GM23338 (cell line): ENCODE data around the gene C4orf51. TPM values are rescaled to one million over a fixed set of nuclear protein-coding genes. Genes with fewer than 3 reads are reported as not detected.

ENCODE experiments used
- ATAC-seq: fragments of 200-7000 bp; cut with Tn5 transposase; 3 replicates; pipeline ENCODE4 v1.9.1; 2020
- DNase-seq: peaks from one replicate; pipeline ENCODE4 v3.0.0-alpha.2; 2015; ENCODE audit warnings: low spot score
- H2AFZ ChIP-seq: fragments of 200-600 bp; sonication (generic); 2 replicates; pipeline ENCODE4 v1.8.0; 2016; ENCODE audit warnings: antibody characterized with exemption, mild to moderate bottlenecking, moderate library complexity
- H3F3A ChIP-seq: fragments of 200-600 bp; sonication (generic); replicated peaks from 2 replicates; pipeline ENCODE4 v1.8.0; 2017; ENCODE audit warnings: antibody characterized with exemption, mixed run types, low read depth
- H3K27ac ChIP-seq: fragments of 200-600 bp; sonication (generic); 2 replicates; pipeline ENCODE4 v1.6.1; 2016; ENCODE audit warnings: low read depth
- H3K27me3 ChIP-seq: fragments of 200-600 bp; sonication (generic); 2 replicates; pipeline ENCODE4 v1.8.0; 2016; ENCODE audit warnings: mild to moderate bottlenecking, mixed run types, moderate library complexity; ENCODE audit not compliant: insufficient read depth
- H3K36me3 ChIP-seq: fragments of 200-600 bp; sonication (generic); 2 replicates; pipeline ENCODE4 v1.8.0; 2016; ENCODE audit warnings: mild to moderate bottlenecking; ENCODE audit not compliant: insufficient read depth
- H3K4me1 ChIP-seq: fragments of 200-600 bp; sonication (generic); 2 replicates; pipeline ENCODE4 v1.8.0; 2016; ENCODE audit warnings: mild to moderate bottlenecking, moderate library complexity; ENCODE audit not compliant: insufficient read depth
- H3K4me2 ChIP-seq: fragments of 200-600 bp; sonication (generic); 2 replicates; pipeline ENCODE4 v1.7.1; 2017; ENCODE audit warnings: mixed run types
- H3K4me3 ChIP-seq: fragments of 200-600 bp; sonication (generic); 2 replicates; pipeline ENCODE4 v1.6.1; 2016; ENCODE audit warnings: mixed run types
- H3K79me2 ChIP-seq: fragments of 200-600 bp; sonication (generic); replicated peaks from 2 replicates; pipeline ENCODE4 v1.8.0; 2017; ENCODE audit warnings: mild to moderate bottlenecking; ENCODE audit not compliant: insufficient read depth
- H3K9me2 ChIP-seq: fragments of 200-600 bp; sonication (generic); 2 replicates; pipeline ENCODE4 v1.8.0; 2017; ENCODE audit not compliant: insufficient read depth
- H4K20me1 ChIP-seq: fragments of 200-600 bp; sonication (generic); replicated peaks from 2 replicates; pipeline ENCODE4 v1.8.0; 2017; ENCODE audit warnings: mild to moderate bottlenecking; ENCODE audit not compliant: insufficient read depth
- H3K27ac Mint-ChIP-seq: 2 replicates; pipeline ENCODE4 v1.8.0; 2020; ENCODE audit warnings: inconsistent platforms, mild to moderate bottlenecking, moderate library complexity, mixed read lengths
- H3K27me3 Mint-ChIP-seq: 3 replicates; pipeline ENCODE4 v1.8.0; 2022; ENCODE audit warnings: low read depth, mild to moderate bottlenecking, moderate library complexity, mixed read lengths, inconsistent platforms; ENCODE audit not compliant: insufficient read depth, poor library complexity
- H3K36me3 Mint-ChIP-seq: 3 replicates; pipeline ENCODE4 v1.8.0; 2021; ENCODE audit warnings: low read depth, mild to moderate bottlenecking, inconsistent platforms, moderate library complexity, mixed read lengths
- H3K4me1 Mint-ChIP-seq: 3 replicates; pipeline ENCODE4 v1.8.0; 2020; ENCODE audit warnings: mild to moderate bottlenecking, inconsistent platforms, mixed read lengths
- H3K4me3 Mint-ChIP-seq: 3 replicates; pipeline ENCODE4 v1.8.0; 2021; ENCODE audit warnings: moderate library complexity, mild to moderate bottlenecking, inconsistent platforms, mixed read lengths
- H3K9me3 Mint-ChIP-seq: 3 replicates; pipeline ENCODE4 v1.8.0; 2020; ENCODE audit warnings: moderate library complexity, mild to moderate bottlenecking, inconsistent platforms, mixed read lengths
- EZH2phosphoT487 ChIP-seq: fragments of 200-600 bp; sonication (generic); IDR thresholded peaks from one replicate; pipeline ENCODE4 v1.8.1; 2018; ENCODE audit warnings: antibody characterized with exemption; ENCODE audit not compliant: unreplicated experiment
- NANOG ChIP-seq: IDR thresholded peaks from 2 replicates; pipeline ENCODE4 v1.6.1; 2016; ENCODE audit warnings: antibody characterized with exemption, borderline replicate concordance
- STAT1 ChIP-seq: IDR thresholded peaks from one replicate; pipeline ENCODE4 v1.6.1; 2016; ENCODE audit warnings: antibody characterized with exemption; ENCODE audit not compliant: unreplicated experiment
- ZNF114 ChIP-seq: fragments of 250-450 bp; sonication (Bioruptor Pico); IDR thresholded peaks from 2 replicates; pipeline ENCODE4 v1.5.0; 2020; ENCODE audit warnings: mild to moderate bottlenecking, moderate library complexity
- ZNF331 ChIP-seq: fragments of 250-450 bp; sonication (Bioruptor Pico); IDR thresholded peaks from 2 replicates; pipeline ENCODE4 v1.5.0; 2020; ENCODE audit warnings: low read depth, mild to moderate bottlenecking, moderate library complexity
- polyA plus RNA-seq: library from polyadenylated mRNA; unstranded; fragments of >200 nt; fragmentation: Nextera tagmentation; extraction: Ambion mirVana; gene quantifications from 2 replicates; pipeline ENCODE4 v1.2.1, GENCODE V29; 2016
- total RNA-seq: library from RNA; depleted of rRNA; stranded (reverse); fragments of >200 nt; shearing (Covaris generic); gene quantifications from 2 replicates; pipeline ENCODE4 v1.2.3, GENCODE V29; 2014
- TF ChIP-seq, protein P1 (sequence below): IDR thresholded peaks from 2 replicates; pipeline ENCODE4 v1.6.1; 2016; ENCODE audit warnings: antibody characterized with exemption
- TF ChIP-seq, protein P2 (sequence below): IDR thresholded peaks from one replicate; pipeline ENCODE4 v1.6.1; 2018; ENCODE audit warnings: antibody characterized with exemption; ENCODE audit not compliant: unreplicated experiment

C4orf51 gene
- total and polyA plus RNA-seq, 2 experiments from 2014 or later: not detected

GRCh38 chr4:145663194-145663593 lies 16.8 kb upstream of the C4orf51 start:
- Histone ChIP-seq H3K79me2 (no peaks in the 10 kb centered on the region), H3K36me3 (0 out of 2 replicates have a peak, but pooled peaks cover 4% of the 10 kb centered on the region), H3F3A (no peaks in the 10 kb centered on the region), H3K4me1 (no peaks in the 10 kb centered on the region), H2AFZ (no peak overlapping the region), H3K4me3 (no peak overlapping the region), H3K4me2 (no peak overlapping the region), H3K27me3 (no peaks in the 10 kb centered on the region), H3K9me2 (0 out of 2 replicates have a peak, but pooled peaks cover 2% of the 10 kb centered on the region), H3K27ac (no peak overlapping the region), H4K20me1 (no peaks in the 10 kb centered on the region)
- Mint-ChIP-seq H3K9me3 (no peaks in the 10 kb centered on the region), H3K4me3 (no peak overlapping the region), H3K27ac (no peak overlapping the region), H3K27me3 (no peaks in the 10 kb centered on the region), H3K4me1 (no peaks in the 10 kb centered on the region), H3K36me3 (peaks cover 3% of the 10 kb centered on the region; the same call in 1 of the 3 replicates)
- no peak for TF ChIP-seq ZNF114
- TF ChIP-seq, protein P1, sequence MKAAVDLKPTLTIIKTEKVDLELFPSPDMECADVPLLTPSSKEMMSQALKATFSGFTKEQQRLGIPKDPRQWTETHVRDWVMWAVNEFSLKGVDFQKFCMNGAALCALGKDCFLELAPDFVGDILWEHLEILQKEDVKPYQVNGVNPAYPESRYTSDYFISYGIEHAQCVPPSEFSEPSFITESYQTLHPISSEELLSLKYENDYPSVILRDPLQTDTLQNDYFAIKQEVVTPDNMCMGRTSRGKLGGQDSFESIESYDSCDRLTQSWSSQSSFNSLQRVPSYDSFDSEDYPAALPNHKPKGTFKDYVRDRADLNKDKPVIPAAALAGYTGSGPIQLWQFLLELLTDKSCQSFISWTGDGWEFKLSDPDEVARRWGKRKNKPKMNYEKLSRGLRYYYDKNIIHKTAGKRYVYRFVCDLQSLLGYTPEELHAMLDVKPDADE: no peak
- TF ChIP-seq NANOG: no peak
- TF ChIP-seq, protein P2, sequence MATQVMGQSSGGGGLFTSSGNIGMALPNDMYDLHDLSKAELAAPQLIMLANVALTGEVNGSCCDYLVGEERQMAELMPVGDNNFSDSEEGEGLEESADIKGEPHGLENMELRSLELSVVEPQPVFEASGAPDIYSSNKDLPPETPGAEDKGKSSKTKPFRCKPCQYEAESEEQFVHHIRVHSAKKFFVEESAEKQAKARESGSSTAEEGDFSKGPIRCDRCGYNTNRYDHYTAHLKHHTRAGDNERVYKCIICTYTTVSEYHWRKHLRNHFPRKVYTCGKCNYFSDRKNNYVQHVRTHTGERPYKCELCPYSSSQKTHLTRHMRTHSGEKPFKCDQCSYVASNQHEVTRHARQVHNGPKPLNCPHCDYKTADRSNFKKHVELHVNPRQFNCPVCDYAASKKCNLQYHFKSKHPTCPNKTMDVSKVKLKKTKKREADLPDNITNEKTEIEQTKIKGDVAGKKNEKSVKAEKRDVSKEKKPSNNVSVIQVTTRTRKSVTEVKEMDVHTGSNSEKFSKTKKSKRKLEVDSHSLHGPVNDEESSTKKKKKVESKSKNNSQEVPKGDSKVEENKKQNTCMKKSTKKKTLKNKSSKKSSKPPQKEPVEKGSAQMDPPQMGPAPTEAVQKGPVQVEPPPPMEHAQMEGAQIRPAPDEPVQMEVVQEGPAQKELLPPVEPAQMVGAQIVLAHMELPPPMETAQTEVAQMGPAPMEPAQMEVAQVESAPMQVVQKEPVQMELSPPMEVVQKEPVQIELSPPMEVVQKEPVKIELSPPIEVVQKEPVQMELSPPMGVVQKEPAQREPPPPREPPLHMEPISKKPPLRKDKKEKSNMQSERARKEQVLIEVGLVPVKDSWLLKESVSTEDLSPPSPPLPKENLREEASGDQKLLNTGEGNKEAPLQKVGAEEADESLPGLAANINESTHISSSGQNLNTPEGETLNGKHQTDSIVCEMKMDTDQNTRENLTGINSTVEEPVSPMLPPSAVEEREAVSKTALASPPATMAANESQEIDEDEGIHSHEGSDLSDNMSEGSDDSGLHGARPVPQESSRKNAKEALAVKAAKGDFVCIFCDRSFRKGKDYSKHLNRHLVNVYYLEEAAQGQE: no peak
- no peak for TF ChIP-seq ZNF331 (CRISPR knock-in tag)
- TF ChIP-seq STAT1: no peak
- no peak for TF ChIP-seq EZH2phosphoT487
- ATAC-seq: no peak
- no peak for DNase-seq

DNA sequence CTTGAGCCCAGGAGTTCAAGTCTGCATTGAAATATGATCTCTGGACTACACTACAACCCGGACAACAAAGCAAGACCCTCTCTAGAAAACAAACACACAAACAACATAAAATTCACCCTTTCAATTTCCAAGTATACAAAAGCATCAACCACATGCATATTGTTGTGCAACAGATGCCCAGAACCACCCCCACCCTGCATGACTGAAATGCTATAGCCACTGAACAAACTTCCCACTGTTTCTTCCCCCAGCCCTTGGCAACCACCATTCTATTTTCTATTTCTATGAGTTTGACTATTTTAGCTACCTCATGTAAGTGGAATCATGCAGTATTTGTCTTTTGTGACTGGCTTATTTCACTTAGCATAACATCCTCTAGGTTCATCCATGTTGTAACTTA lies 14.2 kb upstream of the C4orf51 start:
- Histone ChIP-seq H3K9me2 (0 out of 2 replicates have a peak, but pooled peaks cover 2% of the 10 kb centered on the region), H3K27me3 (no peaks in the 10 kb centered on the region), H3K79me2 (no peaks in the 10 kb centered on the region), H3K36me3 (no peaks in the 10 kb centered on the region), H3K4me2 (no peak overlapping the region), H3K27ac (no peak overlapping the region), H2AFZ (no peak overlapping the region), H3K4me3 (no peak overlapping the region), H3F3A (no peaks in the 10 kb centered on the region), H4K20me1 (no peaks in the 10 kb centered on the region), H3K4me1 (no peaks in the 10 kb centered on the region)
- DNase-seq (no peak), ATAC-seq (no peak)
- Mint-ChIP-seq H3K27ac (no peak overlapping the region), H3K36me3 (no peaks in the 10 kb centered on the region), H3K9me3 (no peaks in the 10 kb centered on the region), H3K27me3 (peaks cover 2% of the 10 kb centered on the region), H3K4me3 (no peak overlapping the region), H3K4me1 (no peaks in the 10 kb centered on the region)
- TF ChIP-seq, protein P2: no peak
